HCT116 (cell line): ENCODE measurements around the gene SLC31A1. TPM values are rescaled to one million over a fixed set of nuclear protein-coding genes. Genes with fewer than 3 reads are reported as not detected.

ENCODE experiments used
- ATAC-seq: fragments of 200-7000 bp; cut with Tn5 transposase; 2 replicates; pipeline ENCODE4 v1.9.1; 2020; ENCODE audit warnings: mild to moderate bottlenecking, moderate library complexity
- BruUV-seq: library from RNA; stranded (reverse); fragments of 400-500 nt; replicated peaks from 2 replicates; lab custom pipeline; 2021; lab: Mats Ljungman, UMichigan
- CTCF ChIA-PET: fragments of 300-600 bp; sonication (Branson Sonifier 250); formaldehyde crosslinking; loops from one replicate; lab custom pipeline; 2021; ENCODE audit warnings: antibody characterized with exemption; lab: Charles Lee
- POLR2A ChIA-PET: fragments of 300-600, 350-600 bp; sonication (Branson Sonifier 250); formaldehyde crosslinking; loops from one replicate; lab custom pipeline; 2021; ENCODE audit warnings: antibody characterized with exemption; lab: Charles Lee
- RAD21 ChIA-PET, 2 experiments: fragments of 300-600 bp; sonication (Branson Sonifier 250); formaldehyde crosslinking; loops; one replicate each; lab custom pipeline; 2023; ENCODE audit warnings: low total read pairs in 2 of 2; ENCODE audit not compliant: uncharacterized antibody in 2 of 2, unreplicated experiment in 2 of 2, low non-redundant PET in 1 of 2; lab: Charles Lee
- DNase-seq: peaks from one replicate; pipeline ENCODE4 v3.0.0-alpha.2; 2010; ENCODE audit warnings: low read depth, low spot score
- H2AFZ ChIP-seq: fragments of 200-600 bp; shearing (Covaris generic), sonication (generic); 2 replicates; pipeline ENCODE4 v1.6.1; 2017; ENCODE audit warnings: low read depth, mixed run types, mixed read lengths, antibody characterized with exemption, low read length; ENCODE audit not compliant: poor library complexity, severe bottlenecking
- H3K27ac ChIP-seq: 2 replicates; pipeline ENCODE4 v1.5.1; 2012; ENCODE audit warnings: low read depth, low read length
- H3K27me3 ChIP-seq: fragments of 200-600 bp; sonication (generic); 2 replicates; pipeline ENCODE4 v1.6.1; 2016; ENCODE audit warnings: mixed run types, low read length, mixed read lengths; ENCODE audit not compliant: insufficient read depth
- H3K36me3 ChIP-seq, 2 experiments: fragments of 200-500 bp in 1 of 2; fragments of 200-600 bp in 1 of 2; sonication (Bioruptor generic) in 1 of 2; sonication (generic) in 1 of 2; 2 replicates each; pipeline versions ENCODE4 v1.5.1 to v1.6.1; 2014 to 2016; ENCODE audit warnings: low read length in 2 of 2, inconsistent platforms in 1 of 2, mixed read lengths in 1 of 2, mixed run types in 1 of 2; ENCODE audit not compliant: insufficient read depth in 2 of 2, control insufficient read depth in 1 of 2
- H3K4me1 ChIP-seq, 2 experiments: fragments of 200-600 bp in 1 of 2; sonication (generic) in 1 of 2; 2 replicates each; pipeline versions ENCODE4 v1.5.1 to v1.6.1; 2012 to 2017; ENCODE audit warnings: low read length in 2 of 2, inconsistent platforms in 1 of 2, mild to moderate bottlenecking in 1 of 2, mixed read lengths in 1 of 2, mixed run types in 1 of 2, moderate library complexity in 1 of 2; ENCODE audit not compliant: insufficient read depth in 2 of 2, control insufficient read depth in 1 of 2
- H3K4me2 ChIP-seq: fragments of 200-600 bp; sonication (generic); 2 replicates; pipeline ENCODE4 v1.6.1; 2017; ENCODE audit warnings: mixed run types, low read length, mixed read lengths
- H3K4me3 ChIP-seq, 2 experiments: fragments of 200-600 bp in 1 of 2; sonication (generic) in 1 of 2; replicated peaks in 1 of 2; 2 replicates each; pipeline ENCODE4 v1.5.1; 2011 to 2016; ENCODE audit warnings: low read length in 2 of 2, control low read depth in 1 of 2, low read depth in 1 of 2, mild to moderate bottlenecking in 1 of 2, mixed read lengths in 1 of 2, mixed run types in 1 of 2
- H3K79me2 ChIP-seq: fragments of 200-600 bp; sonication (generic); 2 replicates; pipeline ENCODE4 v1.6.1; 2017; ENCODE audit warnings: mild to moderate bottlenecking, mixed run types, low read length, moderate library complexity, mixed read lengths; ENCODE audit not compliant: insufficient read depth
- H3K9ac ChIP-seq: fragments of 200-600 bp; sonication (generic); 2 replicates; pipeline ENCODE4 v1.6.1; 2016; ENCODE audit warnings: low read length, mixed read lengths
- H3K9me2 ChIP-seq: fragments of 200-600 bp; sonication (generic), shearing (Covaris generic); 2 replicates; pipeline ENCODE4 v1.6.1; 2017; ENCODE audit warnings: mixed run types, mild to moderate bottlenecking, moderate library complexity; ENCODE audit not compliant: insufficient read depth
- H3K9me3 ChIP-seq, 2 experiments: fragments of 200-500 bp in 1 of 2; fragments of 200-600 bp in 1 of 2; sonication (Bioruptor generic) in 1 of 2; sonication (generic) in 1 of 2; 2 replicates each; pipeline ENCODE4 v1.6.1; 2014 to 2017; ENCODE audit warnings: low read length in 2 of 2, mixed read lengths in 2 of 2, inconsistent platforms in 1 of 2, low read depth in 1 of 2, mild to moderate bottlenecking in 1 of 2, mixed run types in 1 of 2, moderate library complexity in 1 of 2; ENCODE audit not compliant: control insufficient read depth in 1 of 2, insufficient read depth in 1 of 2
- H4K20me1 ChIP-seq: fragments of 200-600 bp; sonication (generic), shearing (Covaris generic); 2 replicates; pipeline ENCODE4 v1.6.1; 2017; ENCODE audit warnings: mixed run types, mild to moderate bottlenecking, moderate library complexity; ENCODE audit not compliant: insufficient read depth
- CEBPB ChIP-seq: IDR thresholded peaks from 2 replicates; pipeline ENCODE4 v1.6.1; 2012; ENCODE audit warnings: low read depth
- CTCF ChIP-seq, 3 experiments: fragments of 200-600 bp in 1 of 3; sonication (generic) in 1 of 3; IDR thresholded peaks in 2 of 3; conservative IDR thresholded peaks in 1 of 3; 2 replicates each; pipeline ENCODE4 v1.5.1; 2012 to 2017; ENCODE audit warnings: low read depth in 2 of 3, low read length in 2 of 3, antibody characterized with exemption in 1 of 3, borderline replicate concordance in 1 of 3, control low read depth in 1 of 3, mild to moderate bottlenecking in 1 of 3, mixed read lengths in 1 of 3, mixed run types in 1 of 3, moderate library complexity in 1 of 3; ENCODE audit not compliant: insufficient read depth in 1 of 3
- EGR1 ChIP-seq: IDR thresholded peaks from 2 replicates; pipeline ENCODE4 v1.6.1; 2012; ENCODE audit warnings: low read depth
- EZH2 ChIP-seq: fragments of 200-600 bp; sonication (generic); IDR thresholded peaks from 2 replicates; pipeline ENCODE4 v1.6.1; 2017; ENCODE audit warnings: antibody characterized with exemption, mixed run types
- EZH2phosphoT487 ChIP-seq: fragments of 200-600 bp; IDR thresholded peaks from 2 replicates; pipeline ENCODE4 v1.6.1; 2018; ENCODE audit warnings: antibody characterized with exemption, borderline replicate concordance
- FOSL1 ChIP-seq: IDR thresholded peaks from 2 replicates; pipeline ENCODE4 v1.6.1; 2012; ENCODE audit warnings: low read depth
- POLR2A ChIP-seq: IDR thresholded peaks from 2 replicates; pipeline ENCODE4 v1.7.0; 2011; ENCODE audit warnings: borderline replicate concordance; ENCODE audit not compliant: insufficient read depth, insufficient read length; ENCODE audit errors: extremely low read depth
- POLR2AphosphoS5 ChIP-seq: IDR thresholded peaks from 2 replicates; pipeline ENCODE4 v1.6.1; 2011; ENCODE audit warnings: mild to moderate bottlenecking, low read depth, low read length, moderate library complexity
- REST ChIP-seq: IDR thresholded peaks from 2 replicates; pipeline ENCODE4 v1.6.1; 2012; ENCODE audit warnings: low read depth
- SIN3A ChIP-seq: IDR thresholded peaks from 2 replicates; pipeline ENCODE4 v1.6.1; 2012; ENCODE audit warnings: low read depth
- SP1 ChIP-seq: IDR thresholded peaks from 2 replicates; pipeline ENCODE4 v1.6.1; 2012; ENCODE audit warnings: low read depth
- SRF ChIP-seq: IDR thresholded peaks from 2 replicates; pipeline ENCODE4 v1.6.1; 2012; ENCODE audit warnings: low read depth
- ZBTB33 ChIP-seq: IDR thresholded peaks from 2 replicates; pipeline ENCODE4 v1.6.1; 2011; ENCODE audit warnings: mild to moderate bottlenecking, low read length, moderate library complexity; ENCODE audit not compliant: insufficient replicate concordance; ENCODE audit errors: extremely low read depth
- ZFX ChIP-seq: fragments of 450-650 bp; IDR thresholded peaks from 2 replicates; pipeline ENCODE4 v1.6.1; 2017
- ZNF274 ChIP-seq: fragments of 200-500 bp; sonication (Bioruptor generic); IDR thresholded peaks from 2 replicates; pipeline ENCODE4 v1.6.1; 2014; ENCODE audit warnings: mild to moderate bottlenecking, low read depth, low read length, inconsistent platforms
- intact Hi-C: fragments of 100-400 bp; cut with micrococcal nuclease; formaldehyde crosslinking; loops from 2 replicates; pipeline ENCODE4 v1.10.0; 2022
- total RNA-seq: library from RNA; stranded (reverse); gene quantifications from one replicate; pipeline ENCODE4 v1.2.1, GENCODE V29; 2021; ENCODE audit not compliant: unreplicated experiment

Gene SLC31A1
- total RNA-seq, 1 experiment from 2014 or later = 24.4 TPM

GRCh38 chr9:113205861-113206260 is 15.5 kb upstream of the SLC31A1 start:
- Histone ChIP-seq H3K9me2 (no peaks in the 10 kb centered on the region), H3K4me3 (no peak overlapping the region), H3K4me2 (no peak overlapping the region), H3K79me2 (no peaks in the 10 kb centered on the region), H4K20me1 (no peaks in the 10 kb centered on the region), H3K9me3 (no peaks in the 10 kb centered on the region), H3K9ac (no peak overlapping the region), H3K36me3 (peaks cover 10 to 14% of the 10 kb centered on the region in 2 experiments; a peak in 3 of 4 replicates), H3K27me3 (no peaks in the 10 kb centered on the region), H3K4me1 (no peaks in the 10 kb centered on the region), H3K27ac (no peak overlapping the region), H2AFZ (no peak overlapping the region)
- ChIA-PET CTCF (no interaction called here), POLR2A (no interaction called here), RAD21 (no interaction called here)
- no TSS peak for BruUV-seq
- DNase-seq = no peak
- no peak for TF ChIP-seq EZH2phosphoT487
- TF ChIP-seq EZH2 = no peak
- intact Hi-C loops = no loop called here
- ATAC-seq = no peak

- Histone ChIP-seq H3K27ac (no peak overlapping the region), H2AFZ (no peak overlapping the region), H3K9me3 (no peaks in the 10 kb centered on the region), H3K27me3 (no peaks in the 10 kb centered on the region), H3K9ac (no peak overlapping the region), H3K4me2 (no peak overlapping the region), H3K4me3 (no peak overlapping the region), H3K9me2 (no peaks in the 10 kb centered on the region), H3K79me2 (peaks cover 15% of the 10 kb centered on the region), H3K36me3 (peaks cover 0 to 14% of the 10 kb centered on the region in 2 experiments; a peak in 2 of 4 replicates), H3K4me1 (peaks cover 0 to 4% of the 10 kb centered on the region in 2 experiments; a peak in 1 of 4 replicates), H4K20me1 (no peaks in the 10 kb centered on the region)
- ATAC-seq (no peak), DNase-seq (no peak)
- no TSS peak for BruUV-seq
- ChIA-PET POLR2A (no interaction called here), RAD21 (no interaction called here), CTCF (no interaction called here)
- intact Hi-C loops = no loop called here
- TF ChIP-seq ZBTB33 = no peak
- no peak for TF ChIP-seq EZH2
- TF ChIP-seq SRF = no peak
- TF ChIP-seq POLR2AphosphoS5 = no peak
- no peak for TF ChIP-seq SIN3A
- no peak for TF ChIP-seq ZNF274
- no peak for TF ChIP-seq POLR2A
- TF ChIP-seq ZFX = no peak
- TF ChIP-seq SP1 = no peak
- no peak for TF ChIP-seq FOSL1
- no peak for TF ChIP-seq EGR1
- no peak for TF ChIP-seq CEBPB
- TF ChIP-seq CTCF (IDR thresholded peaks at IDR 0.05 in 2 of 3, conservative IDR thresholded peaks at IDR 0.05 in 1 of 3; ENCODE audit: borderline replicate concordance in 1 of 3, insufficient read depth in 1 of 3, low read depth in 2 of 3, low read length in 2 of 3) = no peak
- TF ChIP-seq REST = no peak
These were observed 10.5 kb upstream of the SLC31A1 start for GRCh38 chr9:113210815-113211214.
